H9 (cell line): ENCODE results near the gene ULK3. TPM values are rescaled to one million over a fixed set of nuclear protein-coding genes. Genes with fewer than 3 reads are reported as not detected.

ENCODE experiments used
- DNase-seq: peaks from one replicate; pipeline ENCODE4 v3.0.0-alpha.2; 2017
- H2AFZ ChIP-seq: one replicate; pipeline ENCODE4 v1.6.1; 2013; ENCODE audit warnings: mild to moderate bottlenecking, low read length, control low read depth, moderate library complexity
- H2AK5ac ChIP-seq: 2 replicates; pipeline ENCODE4 v1.6.1; 2013; ENCODE audit warnings: low read length, control low read depth, mixed read lengths; ENCODE audit not compliant: insufficient read length
- H2BK120ac ChIP-seq: one replicate; pipeline ENCODE4 v1.6.1; 2013; ENCODE audit warnings: low read depth, mild to moderate bottlenecking, low read length, control low read depth, inconsistent platforms; ENCODE audit not compliant: poor library complexity, severe bottlenecking
- H2BK12ac ChIP-seq: 2 replicates; pipeline ENCODE4 v1.6.1; 2013; ENCODE audit warnings: low read length, control low read depth, mixed read lengths, low read depth; ENCODE audit not compliant: insufficient read length
- H2BK15ac ChIP-seq: 2 replicates; pipeline ENCODE4 v1.6.1; 2013; ENCODE audit warnings: low read depth, low read length, control low read depth
- H2BK20ac ChIP-seq: one replicate; pipeline ENCODE4 v1.6.1; 2013; ENCODE audit warnings: low read depth, mild to moderate bottlenecking, low read length, control low read depth, inconsistent platforms; ENCODE audit not compliant: poor library complexity, severe bottlenecking
- H2BK5ac ChIP-seq: 2 replicates; pipeline ENCODE4 v1.6.1; 2013; ENCODE audit warnings: low read length, control low read depth, mixed read lengths; ENCODE audit not compliant: insufficient read length
- H3K14ac ChIP-seq: 2 replicates; pipeline ENCODE4 v1.6.1; 2013; ENCODE audit warnings: low read length, control low read depth; ENCODE audit not compliant: insufficient read depth
- H3K18ac ChIP-seq: 2 replicates; pipeline ENCODE4 v1.6.1; 2013; ENCODE audit warnings: low read depth, mild to moderate bottlenecking, mixed read lengths, low read length, control low read depth; ENCODE audit not compliant: insufficient read length
- H3K23ac ChIP-seq: 2 replicates; pipeline ENCODE4 v1.6.1; 2013; ENCODE audit warnings: low read length, control low read depth, mixed read lengths, low read depth; ENCODE audit not compliant: insufficient read length
- H3K23me2 ChIP-seq: 2 replicates; pipeline ENCODE4 v1.6.1; 2013; ENCODE audit warnings: low read depth, mild to moderate bottlenecking, mixed read lengths, low read length, control low read depth; ENCODE audit not compliant: insufficient read length, poor library complexity, severe bottlenecking
- H3K27ac ChIP-seq: 2 replicates; pipeline ENCODE4 v1.5.1; 2013; ENCODE audit warnings: low read length, control low read depth, mixed read lengths, low read depth; ENCODE audit not compliant: insufficient read length
- H3K27me3 ChIP-seq: 2 replicates; pipeline ENCODE4 v1.6.1; 2013; ENCODE audit warnings: low read length, control low read depth, inconsistent platforms; ENCODE audit not compliant: insufficient read depth
- H3K4ac ChIP-seq: 2 replicates; pipeline ENCODE4 v1.6.1; 2013; ENCODE audit warnings: low read depth, mild to moderate bottlenecking, control low read depth, inconsistent platforms, low read length, moderate library complexity
- H3K4me1 ChIP-seq: 2 replicates; pipeline ENCODE4 v1.6.1; 2013; ENCODE audit warnings: low read length, control low read depth, inconsistent platforms; ENCODE audit not compliant: insufficient read depth
- H3K4me2 ChIP-seq: 2 replicates; pipeline ENCODE4 v1.6.1; 2013; ENCODE audit warnings: low read length, control low read depth, mixed read lengths; ENCODE audit not compliant: insufficient read length, insufficient read depth
- H3K56ac ChIP-seq: 2 replicates; pipeline ENCODE4 v1.6.1; 2013; ENCODE audit warnings: low read depth, mild to moderate bottlenecking, mixed read lengths, low read length, control low read depth; ENCODE audit not compliant: insufficient read length
- H3K79me1 ChIP-seq: 2 replicates; pipeline ENCODE4 v1.6.1; 2013; ENCODE audit warnings: low read depth, mild to moderate bottlenecking, moderate library complexity, low read length, control low read depth, inconsistent platforms; ENCODE audit not compliant: insufficient read depth, poor library complexity, severe bottlenecking
- H3K79me2 ChIP-seq: 2 replicates; pipeline ENCODE4 v1.6.1; 2013; ENCODE audit warnings: low read length, control low read depth, inconsistent platforms; ENCODE audit not compliant: insufficient read depth
- H3K9ac ChIP-seq: 2 replicates; pipeline ENCODE4 v1.6.1; 2013; ENCODE audit warnings: low read length, control low read depth, mixed read lengths; ENCODE audit not compliant: insufficient read length; ENCODE audit errors: extremely low read depth
- H3K9me3 ChIP-seq: one replicate; pipeline ENCODE4 v1.6.1; 2013; ENCODE audit warnings: low read depth, low read length, inconsistent platforms; ENCODE audit not compliant: control insufficient read depth
- H3T11ph ChIP-seq: one replicate; pipeline ENCODE4 v1.6.1; 2013; ENCODE audit warnings: mild to moderate bottlenecking, low read length, control low read depth, inconsistent platforms
- H4K20me1 ChIP-seq: one replicate; pipeline ENCODE4 v1.6.1; 2013; ENCODE audit not compliant: control insufficient read depth, insufficient read length, insufficient read depth
- H4K5ac ChIP-seq: 2 replicates; pipeline ENCODE4 v1.6.1; 2013; ENCODE audit warnings: low read depth, mild to moderate bottlenecking, mixed read lengths, low read length, control low read depth; ENCODE audit not compliant: insufficient read length
- H4K8ac ChIP-seq: replicated peaks from 2 replicates; pipeline ENCODE4 v1.6.1; 2013; ENCODE audit warnings: low read length, control low read depth, mixed read lengths, low read depth; ENCODE audit not compliant: insufficient read length
- H4K91ac ChIP-seq: 2 replicates; pipeline ENCODE4 v1.6.1; 2013; ENCODE audit warnings: low read depth, mild to moderate bottlenecking, moderate library complexity, mixed read lengths, low read length, control low read depth; ENCODE audit not compliant: insufficient read length
- H3K27ac Mint-ChIP-seq, 3 experiments: 2 replicates in 2 of 3; 3 replicates in 1 of 3; pipeline ENCODE4 v1.8.0; 2020 to 2021; ENCODE audit warnings: mixed read lengths in 3 of 3, mild to moderate bottlenecking in 1 of 3, moderate library complexity in 1 of 3
- H3K27me3 Mint-ChIP-seq: 2 replicates; pipeline ENCODE4 v1.8.0; 2021; ENCODE audit warnings: low read depth, mild to moderate bottlenecking, moderate library complexity, mixed read lengths
- H3K36me3 Mint-ChIP-seq, 3 experiments: 2 replicates in 2 of 3; 3 replicates in 1 of 3; pipeline ENCODE4 v1.8.0; 2020 to 2021; ENCODE audit warnings: low read depth in 3 of 3, mixed read lengths in 3 of 3; ENCODE audit not compliant: insufficient read depth in 1 of 3
- H3K4me1 Mint-ChIP-seq, 2 experiments: 2 replicates each; pipeline ENCODE4 v1.8.0; 2020; ENCODE audit warnings: mixed read lengths in 2 of 2
- H3K4me3 Mint-ChIP-seq, 2 experiments: 2 replicates in 1 of 2; 3 replicates in 1 of 2; pipeline ENCODE4 v1.8.0; 2020 to 2021; ENCODE audit warnings: mild to moderate bottlenecking in 2 of 2, mixed read lengths in 2 of 2, moderate library complexity in 1 of 2
- H3K9me3 Mint-ChIP-seq, 2 experiments: 2 replicates in 1 of 2; 3 replicates in 1 of 2; pipeline ENCODE4 v1.8.0; 2020; ENCODE audit warnings: mild to moderate bottlenecking in 2 of 2, mixed read lengths in 2 of 2, moderate library complexity in 1 of 2
- CTCF ChIP-seq: fragments of 200-600 bp; sonication (generic); conservative IDR thresholded peaks from 3 replicates; pipeline ENCODE4 v1.8.0; 2021; ENCODE audit warnings: antibody characterized with exemption, mild to moderate bottlenecking
- WGBS: extraction: QIAGEN DNeasy Blood & Tissue Kit; methylation state at CpG from one replicate; pipeline ENCODE4 v1.1.7; 2013; ENCODE audit warnings: missing lambda C conversion rate, low lambda C conversion rate, mixed read lengths; ENCODE audit not compliant: insufficient read length; ENCODE audit errors: extremely low coverage; 5-methylcytosine and 5-hydroxymethylcytosine counted together
- total RNA-seq: library from RNA; stranded (reverse); gene quantifications from 2 replicates; pipeline ENCODE4 v1.2.1, GENCODE V29; 2021

The ULK3 gene
- total RNA-seq, 1 experiment from 2014 or later, result 34.0 TPM

DNA sequence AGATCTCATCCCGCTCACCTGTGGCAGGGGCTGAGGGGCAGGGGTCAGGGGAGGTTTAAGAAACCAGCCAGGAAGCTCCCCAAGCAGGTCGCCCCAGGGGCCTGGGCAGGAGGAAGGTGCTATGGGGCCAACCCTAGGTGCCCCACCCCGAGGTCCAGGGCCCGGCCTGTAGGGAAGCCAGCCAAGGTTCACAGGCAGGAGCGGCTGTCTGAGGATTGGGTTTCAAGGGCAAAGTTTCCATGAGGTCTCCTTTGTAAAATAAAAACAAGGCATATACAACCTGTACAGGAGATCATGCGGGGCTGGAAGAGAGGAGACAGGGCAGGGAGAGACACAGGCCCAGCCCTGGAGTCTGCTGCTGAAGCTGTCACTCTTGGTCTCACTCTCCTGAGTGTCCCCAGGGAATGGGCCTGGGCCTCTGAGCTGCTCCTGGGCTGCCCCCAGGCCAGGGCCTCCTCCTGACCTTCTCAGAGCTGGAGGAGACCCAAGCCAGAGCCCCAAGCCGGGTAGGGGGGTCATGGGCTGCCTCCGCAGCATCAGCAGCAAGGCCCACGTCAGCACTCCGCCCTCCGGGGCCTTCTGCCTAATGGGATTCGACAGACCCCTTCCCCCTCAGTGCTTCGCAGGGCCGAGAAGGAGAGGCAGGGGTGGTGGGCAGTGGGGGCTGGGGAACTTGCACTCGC is 11.0 kb downstream of the ULK3 start:
- Histone ChIP-seq H3K27me3 (peaks cover 5% of the 10 kb centered on the region; the same call in 1 of the 2 replicates), H2AK5ac (no peak overlapping the region), H3K56ac (no peak overlapping the region), H3T11ph (no peak overlapping the region), H3K4me2 (no peak overlapping the region), H3K18ac (no peak overlapping the region), H2BK12ac (no peak overlapping the region), H3K79me2 (no peaks in the 10 kb centered on the region), H3K23me2 (no peaks in the 10 kb centered on the region), H3K4ac (no peak overlapping the region), H4K5ac (no peak overlapping the region), H3K4me1 (no peaks in the 10 kb centered on the region), H2BK20ac (no peak overlapping the region), H4K91ac (no peak overlapping the region), H2AFZ (no peak overlapping the region), H3K27ac (no peak overlapping the region), H2BK120ac (no peak overlapping the region), H4K20me1 (no peaks in the 10 kb centered on the region), H3K14ac (no peak overlapping the region), H2BK15ac (no peak overlapping the region), H3K79me1 (no peaks in the 10 kb centered on the region), H3K23ac (no peak overlapping the region), H3K9ac (no peak overlapping the region), H2BK5ac (no peak overlapping the region), H4K8ac (no peak overlapping the region), H3K9me3 (no peaks in the 10 kb centered on the region)
- Mint-ChIP-seq H3K9me3 (no peaks in the 10 kb centered on the region), H3K36me3 (peaks cover 0 to 17% (median 10%) of the 10 kb centered on the region in 3 experiments; a peak in 5 of 7 replicates), H3K27ac (no peak overlapping the region; a peak in 1 of 7 replicates), H3K4me1 (peaks cover 6 to 24% of the 10 kb centered on the region in 2 experiments; a peak in 3 of 4 replicates), H3K4me3 (no peak overlapping the region), H3K27me3 (peaks cover 32% of the 10 kb centered on the region)
- TF ChIP-seq CTCF, result no peak
- no CpG with 5 or more reads among the region's 15 CpGs for WGBS
- no peak for DNase-seq
